HepG2 (cell line): ENCODE measurements around the gene FKBP1A. TPM values are rescaled to one million over a fixed set of nuclear protein-coding genes. Genes with fewer than 3 reads are reported as not detected.

ENCODE experiments used
- ATF1 ChIP-seq: IDR thresholded peaks from 2 replicates; pipeline ENCODE4 v1.6.1; 2016; ENCODE audit warnings: mild to moderate bottlenecking, control low read depth
- DBP ChIP-seq: sonication (generic); formaldehyde crosslinking; IDR thresholded peaks from 2 replicates; pipeline ENCODE4 v1.4.0; 2020; ENCODE audit warnings: missing genetic modification reagents; ENCODE audit errors: not compliant biosample characterization
- FOXA3 ChIP-seq: IDR thresholded peaks from 2 replicates; pipeline ENCODE4 v1.6.1; 2016; ENCODE audit warnings: missing genetic modification reagents, missing compliant biosample characterization
- FOXJ3 ChIP-seq: sonication (generic); formaldehyde crosslinking; IDR thresholded peaks from 2 replicates; pipeline ENCODE4 v1.4.0; 2020; ENCODE audit warnings: missing genetic modification reagents, mild to moderate bottlenecking, borderline replicate concordance
- HMGXB3 ChIP-seq: sonication (generic); formaldehyde crosslinking; IDR thresholded peaks from 2 replicates; pipeline ENCODE4 v1.4.0; 2020; ENCODE audit warnings: missing genetic modification reagents, borderline replicate concordance
- HNF1B ChIP-seq: sonication (generic); formaldehyde crosslinking; IDR thresholded peaks from 2 replicates; pipeline ENCODE4 v1.5.1; 2020; ENCODE audit warnings: mild to moderate bottlenecking, moderate library complexity, missing genetic modification reagents
- KLF6 ChIP-seq: IDR thresholded peaks from 2 replicates; pipeline ENCODE4 v1.8.0; 2016; ENCODE audit warnings: missing biosample characterization, missing genetic modification reagents
- KMT2A ChIP-seq: sonication (generic); formaldehyde crosslinking; IDR thresholded peaks from 2 replicates; pipeline ENCODE4 v1.4.0; 2020; ENCODE audit warnings: missing genetic modification reagents
- MEF2D ChIP-seq: sonication (generic); formaldehyde crosslinking; IDR thresholded peaks from 2 replicates; pipeline ENCODE4 v1.5.1; 2020; ENCODE audit warnings: mild to moderate bottlenecking, missing genetic modification reagents
- NKX3-1 ChIP-seq: sonication (generic); formaldehyde crosslinking; IDR thresholded peaks from 2 replicates; pipeline ENCODE4 v1.5.0; 2020; ENCODE audit warnings: missing genetic modification reagents
- POGZ ChIP-seq: sonication (generic); formaldehyde crosslinking; IDR thresholded peaks from 2 replicates; pipeline ENCODE4 v1.4.0; 2020; ENCODE audit warnings: mild to moderate bottlenecking, missing genetic modification reagents
- RORA ChIP-seq: sonication (generic); formaldehyde crosslinking; IDR thresholded peaks from 2 replicates; pipeline ENCODE4 v1.5.0; 2020; ENCODE audit warnings: mild to moderate bottlenecking, missing genetic modification reagents, moderate library complexity
- STAT6 ChIP-seq: sonication (generic); formaldehyde crosslinking; IDR thresholded peaks from 2 replicates; pipeline ENCODE4 v1.4.0; 2020; ENCODE audit warnings: missing genetic modification reagents, mild to moderate bottlenecking, borderline replicate concordance
- ZBTB42 ChIP-seq: sonication (generic); formaldehyde crosslinking; IDR thresholded peaks from 2 replicates; pipeline ENCODE4 v1.5.0; 2020; ENCODE audit warnings: mild to moderate bottlenecking, missing genetic modification reagents
- ZFP36L2 ChIP-seq: sonication (generic); formaldehyde crosslinking; IDR thresholded peaks from 2 replicates; pipeline ENCODE4 v1.4.0; 2020; ENCODE audit warnings: missing genetic modification reagents
- ZNF260 ChIP-seq: sonication (generic); formaldehyde crosslinking; IDR thresholded peaks from 2 replicates; pipeline ENCODE4 v1.4.0; 2020; ENCODE audit warnings: missing genetic modification reagents, low read depth, mild to moderate bottlenecking, borderline replicate concordance
- ZNF367 ChIP-seq: sonication (generic); formaldehyde crosslinking; IDR thresholded peaks from 2 replicates; pipeline ENCODE4 v1.4.0; 2020; ENCODE audit warnings: missing genetic modification reagents, borderline replicate concordance
- ZNF749 ChIP-seq: sonication (generic); formaldehyde crosslinking; IDR thresholded peaks from 2 replicates; pipeline ENCODE4 v1.8.0; 2022; ENCODE audit warnings: mild to moderate bottlenecking, missing genetic modification reagents, moderate library complexity, borderline replicate concordance
- polyA plus RNA-seq, 8 experiments: library from polyadenylated mRNA; depleted of rRNA in 3 of 8; stranded (reverse) in 7 of 8; unstranded in 1 of 8; fragments of >200 nt; fragmentation: Illumina TruSeq in 4 of 8; extraction: Trizol in 4 of 8; gene quantifications; 2 replicates each; pipeline versions ENCODE4 v1.2.1 to v1.2.3, GENCODE V29; 2011 to 2016; ENCODE audit warnings: low read depth in 4 of 8, missing spikeins in 1 of 8, mixed read lengths in 1 of 8; ENCODE audit not compliant: insufficient read depth in 1 of 8
- total RNA-seq, 5 experiments: library from RNA; depleted of rRNA; stranded (reverse); fragments of >200 nt; fragmentation: Illumina TruSeq; extraction: Trizol; gene quantifications; 2 replicates each; pipeline ENCODE4 v1.2.3, GENCODE V29; 2016; ENCODE audit warnings: low read depth in 1 of 5

FKBP1A gene
- total and polyA plus RNA-seq, 2 of the 13 experiments (the other 11 are each of a cell fraction or from before 2014, with no cell fraction given) = 119 to 468 TPM

GRCh38 chr20:1327827-1328679, 64.8 kb downstream of the FKBP1A start (continued):
- TF ChIP-seq ZNF749 (no peak), STAT6 (no peak), ATF1 (no peak), KLF6 (CRISPR knock-in tag) (0 out of 2 replicates have a peak, but pooled peaks have one; percentile 14), DBP (CRISPR knock-in tag) (no peak), HNF1B (no peak), POGZ (CRISPR knock-in tag) (peak; percentile 72; the same call in 1 of the 2 replicates), ZNF367 (CRISPR knock-in tag) (no peak), FOXA3 (peak; percentile 55), FOXJ3 (CRISPR knock-in tag) (no peak), NKX3-1 (CRISPR knock-in tag) (no peak), KMT2A (CRISPR knock-in tag) (no peak), MEF2D (peak; percentile 71; the same call in 1 of the 2 replicates), ZNF260 (no peak), RORA (CRISPR knock-in tag) (no peak), ZFP36L2 (CRISPR knock-in tag) (no peak), HMGXB3 (0 out of 2 replicates have a peak, but pooled peaks have one; percentile 9), ZBTB42 (CRISPR knock-in tag) (no peak)
